ENCODE measurements around the gene DGKZ. TPM values are rescaled to one million over a fixed set of nuclear protein-coding genes. Genes with fewer than 3 reads are reported as not detected.

The DGKZ gene
- total and polyA plus RNA-seq, 4 donors = 4.6 to 24.3 (median 14.4) TPM

DNA sequence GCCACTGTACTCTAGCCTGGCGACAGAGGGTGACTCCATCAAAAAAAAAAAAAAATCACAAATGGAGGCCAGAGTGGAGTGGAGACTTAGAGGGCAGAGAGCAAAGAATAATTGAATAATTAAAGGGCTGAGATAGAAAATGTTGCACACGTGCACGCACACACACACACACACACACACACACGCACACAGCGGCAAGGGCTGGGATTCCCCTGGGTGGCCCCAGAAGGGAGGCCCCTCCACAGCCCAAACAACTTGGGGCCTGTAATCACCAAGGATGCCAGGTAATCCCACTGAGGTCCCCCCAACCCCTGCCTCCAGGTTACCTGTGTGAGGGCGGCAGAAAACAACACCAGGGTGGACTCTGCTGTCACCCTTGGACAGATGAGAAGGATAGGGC, 12.0 kb upstream of the DGKZ start:
- Histone ChIP-seq H3K9me3 (ENCODE audit: control insufficient read depth in 4 of 4, low read length in 3 of 4) (no peaks in the 10 kb centered on the region), H3K4me1 (ENCODE audit: control insufficient read depth in 4 of 4, insufficient read depth in 4 of 4, low read length in 3 of 4) (peaks cover 3 to 15% (median 10%) of the 10 kb centered on the region in 4 donors), H3K27ac (ENCODE audit: low read depth in 1 of 2, low read length in 2 of 2) (no peak overlapping the region), H3K9ac (ENCODE audit: low read depth in 1 of 2, low read length in 2 of 2) (no peak overlapping the region), H3K36me3 (ENCODE audit: control insufficient read depth in 4 of 4, insufficient read depth in 3 of 4, low read depth in 1 of 4, low read length in 3 of 4) (no peaks in the 10 kb centered on the region), H3K4me3 (ENCODE audit: low read depth in 1 of 3, low read length in 3 of 3) (no peak overlapping the region), H3K27me3 (ENCODE audit: control insufficient read depth in 4 of 4, insufficient read depth in 4 of 4, low read length in 3 of 4) (peaks cover 0 to 25% (median 3%) of the 10 kb centered on the region in 4 donors)
- no peak for TF ChIP-seq EGR1 (IDR thresholded peaks at IDR 0.05; ENCODE audit: low read depth in 2 of 2)
- TF ChIP-seq, protein P1, sequence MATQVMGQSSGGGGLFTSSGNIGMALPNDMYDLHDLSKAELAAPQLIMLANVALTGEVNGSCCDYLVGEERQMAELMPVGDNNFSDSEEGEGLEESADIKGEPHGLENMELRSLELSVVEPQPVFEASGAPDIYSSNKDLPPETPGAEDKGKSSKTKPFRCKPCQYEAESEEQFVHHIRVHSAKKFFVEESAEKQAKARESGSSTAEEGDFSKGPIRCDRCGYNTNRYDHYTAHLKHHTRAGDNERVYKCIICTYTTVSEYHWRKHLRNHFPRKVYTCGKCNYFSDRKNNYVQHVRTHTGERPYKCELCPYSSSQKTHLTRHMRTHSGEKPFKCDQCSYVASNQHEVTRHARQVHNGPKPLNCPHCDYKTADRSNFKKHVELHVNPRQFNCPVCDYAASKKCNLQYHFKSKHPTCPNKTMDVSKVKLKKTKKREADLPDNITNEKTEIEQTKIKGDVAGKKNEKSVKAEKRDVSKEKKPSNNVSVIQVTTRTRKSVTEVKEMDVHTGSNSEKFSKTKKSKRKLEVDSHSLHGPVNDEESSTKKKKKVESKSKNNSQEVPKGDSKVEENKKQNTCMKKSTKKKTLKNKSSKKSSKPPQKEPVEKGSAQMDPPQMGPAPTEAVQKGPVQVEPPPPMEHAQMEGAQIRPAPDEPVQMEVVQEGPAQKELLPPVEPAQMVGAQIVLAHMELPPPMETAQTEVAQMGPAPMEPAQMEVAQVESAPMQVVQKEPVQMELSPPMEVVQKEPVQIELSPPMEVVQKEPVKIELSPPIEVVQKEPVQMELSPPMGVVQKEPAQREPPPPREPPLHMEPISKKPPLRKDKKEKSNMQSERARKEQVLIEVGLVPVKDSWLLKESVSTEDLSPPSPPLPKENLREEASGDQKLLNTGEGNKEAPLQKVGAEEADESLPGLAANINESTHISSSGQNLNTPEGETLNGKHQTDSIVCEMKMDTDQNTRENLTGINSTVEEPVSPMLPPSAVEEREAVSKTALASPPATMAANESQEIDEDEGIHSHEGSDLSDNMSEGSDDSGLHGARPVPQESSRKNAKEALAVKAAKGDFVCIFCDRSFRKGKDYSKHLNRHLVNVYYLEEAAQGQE (IDR thresholded peaks at IDR 0.05) = no peak
- DNase-seq (ENCODE audit: low spot score) = no peak
- WGBS = 96% methylated on average over 6 of the region's 6 CpGs

DNA sequence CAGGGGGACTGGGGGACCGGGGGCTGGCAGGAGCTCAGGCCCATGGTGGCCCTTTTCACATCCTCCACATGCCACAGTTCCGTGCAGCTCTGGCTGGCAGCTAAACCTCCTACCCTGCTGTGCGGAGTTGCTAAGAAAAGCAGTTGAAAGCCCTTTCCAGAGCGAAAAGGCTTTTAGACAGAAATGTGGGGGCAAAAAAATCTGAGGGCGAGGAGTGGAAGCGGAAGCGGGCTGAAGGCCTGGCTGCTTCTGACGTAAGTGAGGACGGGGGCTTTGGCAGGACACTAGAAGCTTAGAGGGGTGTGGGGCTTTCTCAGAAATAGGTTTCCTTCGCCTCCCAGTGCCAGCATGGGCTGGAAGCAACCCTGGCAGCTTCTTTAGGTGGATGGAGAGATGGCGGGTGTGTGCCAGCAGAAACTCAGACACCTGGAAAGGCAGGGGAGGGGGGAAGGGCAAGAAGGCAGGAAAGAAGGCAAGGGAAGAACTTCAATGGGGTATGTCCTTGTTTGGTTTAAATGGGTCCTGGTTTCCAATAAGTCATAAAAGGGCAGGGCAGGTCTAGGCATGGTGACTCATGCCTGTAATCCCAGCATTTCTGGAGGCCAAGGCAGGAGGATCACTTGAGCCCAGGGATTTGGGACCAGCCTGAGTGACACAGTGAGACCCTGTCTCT, 11.2 kb upstream of the DGKZ start:
- H3K4me3 ChIP-seq (ENCODE audit: low read depth in 1 of 3, low read length in 3 of 3) = no peak overlapping the region
- no peak for DNase-seq (ENCODE audit: low spot score)
- H3K27ac ChIP-seq (ENCODE audit: low read depth in 1 of 2, low read length in 2 of 2) = no peak overlapping the region
- 90% methylated on average over 11 of the region's 11 CpGs for WGBS
- H3K9ac ChIP-seq (ENCODE audit: low read depth in 1 of 2, low read length in 2 of 2) = no peak overlapping the region
- peaks cover 0 to 23% (median 3%) of the 10 kb centered on the region in 4 donors for H3K27me3 ChIP-seq (ENCODE audit: control insufficient read depth in 4 of 4, insufficient read depth in 4 of 4, low read length in 3 of 4)
- H3K36me3 ChIP-seq (ENCODE audit: control insufficient read depth in 4 of 4, insufficient read depth in 3 of 4, low read depth in 1 of 4, low read length in 3 of 4) = no peaks in the 10 kb centered on the region
- TF ChIP-seq ZBTB33 (IDR thresholded peaks at IDR 0.05) (no peak), RAD21 (IDR thresholded peaks at IDR 0.05) (no peak)
- no peaks in the 10 kb centered on the region for H3K9me3 ChIP-seq (ENCODE audit: control insufficient read depth in 4 of 4, low read length in 3 of 4)
- peaks cover 3 to 15% (median 10%) of the 10 kb centered on the region in 4 donors for H3K4me1 ChIP-seq (ENCODE audit: control insufficient read depth in 4 of 4, insufficient read depth in 4 of 4, low read length in 3 of 4)

DNA sequence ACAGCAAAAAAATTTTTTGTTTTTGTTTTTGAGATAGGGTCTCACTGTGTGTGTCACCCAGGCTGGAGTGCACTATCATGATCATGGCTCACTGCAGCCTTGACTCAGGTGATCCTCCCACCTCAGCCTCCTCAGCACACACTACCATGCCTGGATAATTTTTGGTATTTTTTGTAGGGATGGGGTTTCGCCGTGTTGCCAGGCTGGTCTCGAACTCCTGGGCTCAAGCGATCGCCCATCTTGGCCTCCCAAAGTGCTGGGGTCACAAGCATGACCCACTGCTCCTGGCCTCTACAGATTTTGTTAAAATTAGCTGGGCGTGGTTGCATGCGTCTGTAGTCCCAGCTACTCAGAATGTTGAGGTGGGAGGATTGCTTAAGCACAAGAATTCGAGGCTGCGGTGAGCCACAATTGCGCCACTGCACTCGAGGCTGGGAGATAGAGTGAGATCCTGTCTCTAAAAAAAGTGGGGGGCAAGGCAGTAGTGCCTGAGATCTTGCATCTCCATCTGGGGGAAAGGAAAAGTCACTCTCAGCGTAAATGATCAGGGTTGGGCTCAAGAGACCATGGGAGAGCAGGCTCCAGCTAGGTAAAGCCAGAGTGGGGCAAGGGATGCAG, 10.6 kb upstream of the DGKZ start:
- WGBS = 83% methylated on average over 12 of the region's 12 CpGs
- Histone ChIP-seq H3K9me3 (ENCODE audit: control insufficient read depth in 4 of 4, low read length in 3 of 4) (no peaks in the 10 kb centered on the region), H3K27ac (ENCODE audit: low read depth in 1 of 2, low read length in 2 of 2) (no peak overlapping the region), H3K4me3 (ENCODE audit: low read depth in 1 of 3, low read length in 3 of 3) (no peak overlapping the region), H3K27me3 (ENCODE audit: control insufficient read depth in 4 of 4, insufficient read depth in 4 of 4, low read length in 3 of 4) (peaks cover 0 to 16% (median 3%) of the 10 kb centered on the region in 4 donors), H3K4me1 (ENCODE audit: control insufficient read depth in 4 of 4, insufficient read depth in 4 of 4, low read length in 3 of 4) (peaks cover 3 to 15% (median 10%) of the 10 kb centered on the region in 4 donors), H3K9ac (ENCODE audit: low read depth in 1 of 2, low read length in 2 of 2) (no peak overlapping the region), H3K36me3 (ENCODE audit: control insufficient read depth in 4 of 4, insufficient read depth in 3 of 4, low read depth in 1 of 4, low read length in 3 of 4) (no peaks in the 10 kb centered on the region)
- DNase-seq (ENCODE audit: low spot score) = no peak
- TF ChIP-seq NR2F2 (IDR thresholded peaks at IDR 0.05) (no peak), RAD21 (IDR thresholded peaks at IDR 0.05) (no peak), RXRA (IDR thresholded peaks at IDR 0.05) (no peak), TAF1 (conservative IDR thresholded peaks at IDR 0.05) (no peak), YY1 (IDR thresholded peaks at IDR 0.05) (no peak), HNF4A (conservative IDR thresholded peaks at IDR 0.05) (no peak), ZBTB33 (IDR thresholded peaks at IDR 0.05) (no peak), HNF4G (IDR thresholded peaks at IDR 0.05) (no peak), GABPA (IDR thresholded peaks at IDR 0.05 in 1 of 2, conservative IDR thresholded peaks at IDR 0.05 in 1 of 2) (no peak), FOXA2 (IDR thresholded peaks at IDR 0.05) (no peak)
- TF ChIP-seq, protein P2, sequence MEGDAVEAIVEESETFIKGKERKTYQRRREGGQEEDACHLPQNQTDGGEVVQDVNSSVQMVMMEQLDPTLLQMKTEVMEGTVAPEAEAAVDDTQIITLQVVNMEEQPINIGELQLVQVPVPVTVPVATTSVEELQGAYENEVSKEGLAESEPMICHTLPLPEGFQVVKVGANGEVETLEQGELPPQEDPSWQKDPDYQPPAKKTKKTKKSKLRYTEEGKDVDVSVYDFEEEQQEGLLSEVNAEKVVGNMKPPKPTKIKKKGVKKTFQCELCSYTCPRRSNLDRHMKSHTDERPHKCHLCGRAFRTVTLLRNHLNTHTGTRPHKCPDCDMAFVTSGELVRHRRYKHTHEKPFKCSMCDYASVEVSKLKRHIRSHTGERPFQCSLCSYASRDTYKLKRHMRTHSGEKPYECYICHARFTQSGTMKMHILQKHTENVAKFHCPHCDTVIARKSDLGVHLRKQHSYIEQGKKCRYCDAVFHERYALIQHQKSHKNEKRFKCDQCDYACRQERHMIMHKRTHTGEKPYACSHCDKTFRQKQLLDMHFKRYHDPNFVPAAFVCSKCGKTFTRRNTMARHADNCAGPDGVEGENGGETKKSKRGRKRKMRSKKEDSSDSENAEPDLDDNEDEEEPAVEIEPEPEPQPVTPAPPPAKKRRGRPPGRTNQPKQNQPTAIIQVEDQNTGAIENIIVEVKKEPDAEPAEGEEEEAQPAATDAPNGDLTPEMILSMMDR (IDR thresholded peaks at IDR 0.05; ENCODE audit: low read depth, low read length, missing input control) = no peak
- TF ChIP-seq, protein P3, sequence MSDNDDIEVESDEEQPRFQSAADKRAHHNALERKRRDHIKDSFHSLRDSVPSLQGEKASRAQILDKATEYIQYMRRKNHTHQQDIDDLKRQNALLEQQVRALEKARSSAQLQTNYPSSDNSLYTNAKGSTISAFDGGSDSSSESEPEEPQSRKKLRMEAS (IDR thresholded peaks at IDR 0.05) = no peak

Data from liver (tissue), 9 donors.